ENCODE data around the gene MYO18B.

Gene MYO18B

DNA sequence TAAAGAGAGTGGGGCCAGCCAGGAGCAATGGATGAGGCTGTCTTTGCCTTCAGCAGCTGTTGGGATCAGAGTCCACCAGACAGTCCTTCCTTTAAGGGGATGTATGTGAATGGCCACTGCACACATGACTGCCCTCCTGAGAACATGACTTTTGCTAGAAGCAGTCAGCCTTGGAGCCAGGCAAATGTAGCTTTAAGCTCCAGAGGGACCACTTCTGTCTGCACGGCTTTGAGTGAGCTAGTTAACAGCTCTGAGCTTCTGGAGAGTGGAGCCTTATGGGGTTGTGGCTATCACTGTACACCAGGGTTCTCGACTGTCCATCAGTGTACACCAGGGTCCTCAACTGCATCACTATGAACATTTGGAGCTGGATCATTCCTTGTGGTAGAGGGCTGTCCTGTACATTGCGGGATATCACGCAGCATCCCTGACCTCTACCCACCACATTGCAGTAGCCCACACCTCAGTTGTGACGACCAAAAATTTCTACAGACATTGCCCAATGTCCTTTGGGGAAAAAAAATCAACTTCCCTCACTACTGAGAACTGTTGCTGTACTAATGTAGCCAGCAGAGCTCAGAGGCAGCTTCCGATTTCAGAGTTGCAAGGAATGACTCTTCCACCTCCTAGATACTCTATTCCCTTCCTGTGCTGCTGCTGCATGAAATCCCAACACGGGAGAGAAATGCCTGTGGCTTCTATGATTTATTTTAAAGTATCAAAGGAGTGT lies 169.4 kb downstream of the MYO18B start:
- no peak for DNase-seq

GRCh38 chr22:25919452-25919851 lies 177.5 kb downstream of the MYO18B start:
- DNase-seq = no peak

GRCh38 chr22:25922141-25922540 lies 180.2 kb downstream of the MYO18B start:
- no peak for DNase-seq

DNA sequence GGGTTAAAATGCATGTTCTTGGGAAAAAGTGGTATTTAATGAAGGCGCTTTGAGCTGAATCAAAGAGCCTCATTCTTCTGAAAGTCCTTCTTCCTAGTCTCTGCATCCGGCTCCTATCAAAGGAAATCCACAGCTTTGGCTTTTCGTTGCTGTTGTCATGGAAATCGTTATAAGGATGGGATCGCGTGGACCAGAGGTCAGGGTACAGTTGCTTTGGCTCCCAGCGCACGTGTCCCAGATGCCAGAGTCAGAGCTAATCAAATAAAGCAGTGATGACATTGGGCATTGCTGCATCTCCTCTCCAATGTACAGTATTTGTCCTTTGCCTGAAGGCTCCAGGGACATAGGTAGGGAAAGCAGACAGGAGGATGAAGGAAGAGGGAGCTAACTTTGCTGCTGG lies 181.9 kb downstream of the MYO18B start:
- DNase-seq = no peak

DNA sequence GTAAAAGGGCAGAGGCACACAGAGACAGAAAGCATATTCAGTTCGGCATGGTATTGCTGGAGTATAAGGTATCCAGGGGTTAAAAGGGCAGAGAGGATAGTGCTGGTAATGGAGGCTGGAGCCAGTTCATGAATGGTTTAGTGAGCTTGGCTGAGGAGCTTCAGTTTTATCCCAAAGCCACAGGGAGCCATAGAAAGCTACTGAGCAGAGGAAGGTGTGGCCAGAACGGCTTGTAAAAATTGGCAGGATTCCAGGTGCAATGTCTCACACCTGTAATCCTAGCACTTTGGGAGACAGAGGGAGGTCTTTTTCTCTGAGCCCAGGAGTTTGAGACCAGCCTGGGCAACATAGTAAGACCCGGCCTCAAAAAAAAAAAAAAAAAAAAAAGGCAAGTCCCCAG lies 186.1 kb downstream of the MYO18B start:
- no peak for DNase-seq

- no peak for DNase-seq
Observed at GRCh38 chr22:25929321-25929878, 187.4 kb downstream of the MYO18B start.

- DNase-seq = no peak
Observed at GRCh38 chr22:25930083-25930482, 188.1 kb downstream of the MYO18B start.

GRCh38 chr22:25930788-25931310 lies 188.9 kb downstream of the MYO18B start:
- no peak for DNase-seq

GRCh38 chr22:25933158-25933788 lies 191.3 kb downstream of the MYO18B start:
- no peak for DNase-seq

GRCh38 chr22:25935266-25936058 lies 193.5 kb downstream of the MYO18B start:
- DNase-seq = no peak

GRCh38 chr22:25938151-25938550 lies 196.2 kb downstream of the MYO18B start:
- no peak for DNase-seq

DNA sequence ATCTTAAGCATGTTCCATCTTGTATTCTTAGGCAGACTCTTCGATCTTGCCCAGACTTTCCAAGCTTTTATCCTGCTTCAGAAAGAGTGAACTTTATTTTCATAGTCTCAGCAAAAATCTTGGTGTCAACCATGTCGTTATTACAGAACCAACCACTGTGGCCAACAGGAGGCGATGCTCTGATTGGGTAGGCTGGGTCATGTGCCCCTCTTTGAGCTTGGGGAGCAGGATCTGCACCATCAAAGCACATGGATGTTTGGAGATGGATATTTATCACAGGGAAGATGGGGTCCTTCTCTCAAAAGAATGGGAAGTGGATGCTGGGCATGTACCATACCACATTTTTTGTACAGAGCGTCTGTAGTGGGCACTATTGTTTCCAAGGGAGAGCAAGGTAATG lies 197.4 kb downstream of the MYO18B start:
- no peak for DNase-seq

GRCh38 chr22:25940479-25940878 lies 198.5 kb downstream of the MYO18B start:
- DNase-seq = no peak

DNA sequence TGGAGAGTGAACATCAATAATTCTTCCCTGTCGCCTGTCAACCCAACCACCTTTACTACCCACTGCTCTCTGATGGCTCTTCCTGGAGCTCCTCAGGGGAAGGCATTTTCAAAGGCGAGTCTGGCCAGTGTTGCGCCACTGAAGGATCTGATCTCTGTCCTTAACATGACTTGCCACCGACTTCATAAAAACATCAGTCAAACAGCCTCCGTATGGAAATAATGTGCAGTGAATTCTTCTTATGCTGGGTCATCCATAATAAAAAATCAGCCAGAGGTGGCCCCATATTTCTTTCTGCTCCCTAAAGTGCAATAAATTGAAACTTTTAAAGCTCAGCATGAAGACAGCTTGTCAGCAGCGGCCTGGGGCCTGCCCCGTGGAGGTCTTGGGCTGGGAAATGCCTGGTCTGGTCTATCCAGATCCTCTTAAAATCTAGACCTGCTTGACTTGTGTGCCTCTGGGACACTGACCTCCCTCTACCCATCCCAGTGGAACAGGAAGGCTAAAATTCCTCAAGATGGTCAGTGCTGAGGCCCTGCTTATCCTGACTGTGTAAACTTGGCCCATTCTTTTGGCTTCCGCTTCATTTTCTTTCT lies 199.5 kb downstream of the MYO18B start:
- no peak for DNase-seq

DNA sequence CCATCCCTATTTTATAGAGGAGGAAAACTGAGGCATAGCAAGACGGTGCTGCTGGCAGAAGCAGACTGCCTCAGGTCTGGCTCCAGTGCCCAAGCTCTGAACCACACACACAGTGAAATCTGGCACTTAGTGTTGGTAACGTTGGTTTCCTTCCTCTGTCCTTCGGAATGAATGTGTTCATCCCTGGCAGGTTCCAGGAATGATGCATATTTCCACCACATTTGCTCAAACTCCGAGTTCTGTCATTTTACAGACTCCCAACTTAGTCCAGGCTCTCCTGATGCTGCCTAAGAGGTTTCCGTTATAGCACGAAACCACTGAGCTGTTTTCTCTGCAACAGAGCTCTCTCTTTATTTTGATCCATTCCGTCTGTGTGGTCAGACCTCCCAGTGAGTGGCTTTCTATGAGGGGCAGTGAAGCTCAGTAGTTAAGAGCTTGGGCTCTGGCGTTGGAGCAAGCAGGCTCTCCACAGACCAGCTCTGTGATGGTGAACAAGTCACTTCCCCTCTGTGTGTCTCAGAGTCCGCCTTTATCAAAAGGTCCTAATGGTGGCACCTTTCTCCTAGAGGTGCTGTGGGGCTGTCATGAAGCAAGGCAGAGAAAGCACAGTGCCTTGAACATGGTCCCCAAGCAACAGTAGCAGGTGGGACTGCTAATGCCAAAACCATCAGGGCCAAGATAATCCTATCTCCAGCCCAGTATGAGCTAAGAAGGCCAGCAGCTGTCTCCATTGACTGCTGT lies 200.3 kb downstream of the MYO18B start:
- DNase-seq = no peak

DNA sequence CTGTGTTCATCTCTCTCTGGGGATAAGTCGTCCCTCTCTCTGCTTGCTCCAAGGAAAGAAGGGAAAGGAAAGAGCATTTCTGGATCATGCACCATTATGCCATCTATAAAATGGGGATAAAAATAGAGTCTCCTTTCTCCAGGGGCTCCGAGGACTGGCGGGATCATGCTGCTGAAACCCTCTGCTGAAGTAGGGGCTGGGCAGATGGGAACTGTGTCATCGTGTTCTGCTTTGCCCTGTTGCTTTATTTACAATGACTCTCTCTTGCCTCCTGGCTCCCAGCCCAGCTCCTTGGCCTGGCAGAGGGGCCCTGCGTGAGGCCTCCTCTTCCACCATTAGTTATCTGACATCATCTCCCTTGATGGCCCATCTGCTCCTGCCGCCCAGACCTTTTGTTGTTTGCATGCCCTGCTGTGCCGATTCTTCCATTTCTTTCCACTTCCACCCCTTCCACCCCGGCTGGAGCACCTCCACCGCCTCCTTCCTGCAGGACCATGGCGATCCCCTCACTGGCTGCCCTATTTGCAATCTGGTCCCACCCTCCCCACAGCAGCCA lies 200.9 kb downstream of the MYO18B start:
- DNase-seq = peak; percentile 42

DNA sequence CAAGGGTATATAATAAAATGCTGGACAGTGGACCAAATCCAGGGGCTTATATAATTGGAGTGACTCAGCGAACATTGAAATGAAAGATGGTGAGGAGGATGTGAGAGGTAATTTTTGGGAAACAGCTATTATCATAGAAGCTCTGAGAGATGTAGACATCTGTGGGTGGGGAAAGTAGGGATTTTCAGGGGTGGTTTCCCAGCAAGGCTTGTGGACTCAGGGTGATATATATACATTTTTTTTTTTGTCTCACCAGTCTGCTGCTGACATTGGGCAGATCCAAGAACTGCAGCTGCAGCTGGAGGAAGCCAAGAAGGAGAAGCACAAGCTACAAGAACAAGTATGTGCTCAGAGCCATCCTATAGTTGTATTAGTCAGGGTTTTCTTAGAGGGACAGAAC lies 208.1 kb downstream of the MYO18B start:
- no peak for DNase-seq

DNA sequence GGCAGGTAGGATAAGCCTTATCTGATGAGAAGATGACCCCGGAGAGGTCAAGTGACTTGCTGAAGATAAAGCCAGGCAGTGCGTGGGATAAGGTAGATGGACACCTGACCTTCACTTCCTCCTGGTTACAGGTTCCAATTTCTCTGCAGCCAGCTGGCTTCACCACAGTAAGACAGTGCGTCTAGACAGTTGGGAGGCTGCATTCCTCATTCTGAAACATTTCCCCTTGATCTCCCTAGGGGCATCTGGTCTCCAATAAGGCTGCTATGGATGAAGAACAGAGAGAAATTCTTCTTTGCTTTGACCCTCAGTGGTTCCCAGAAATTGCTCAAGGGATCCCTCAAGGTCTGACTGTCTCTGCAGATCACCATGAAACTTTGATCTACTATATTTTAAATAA lies 211.3 kb downstream of the MYO18B start:
- no peak for DNase-seq

DNA sequence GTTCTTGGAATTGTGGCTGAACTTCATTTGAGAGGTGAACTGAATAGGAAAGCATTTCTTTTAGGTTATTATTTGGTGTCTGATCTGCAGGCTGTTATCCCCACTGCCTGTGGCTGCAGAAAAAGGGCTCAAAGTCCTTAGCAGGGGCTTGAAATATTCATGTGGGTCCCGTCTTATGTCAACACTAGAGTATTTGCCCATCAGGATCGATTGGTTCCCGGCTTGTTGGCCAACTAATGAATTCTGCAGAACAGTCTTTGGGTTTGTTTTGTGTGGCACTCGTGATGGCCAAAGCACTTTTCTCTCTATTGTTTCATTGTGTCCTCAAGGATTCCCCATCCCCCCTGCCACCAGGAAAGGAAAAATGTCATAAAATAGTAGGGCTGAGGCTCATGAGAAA lies 211.9 kb downstream of the MYO18B start:
- DNase-seq = no peak

GRCh38 chr22:25955323-25955722 lies 213.3 kb downstream of the MYO18B start:
- no peak for DNase-seq

DNA sequence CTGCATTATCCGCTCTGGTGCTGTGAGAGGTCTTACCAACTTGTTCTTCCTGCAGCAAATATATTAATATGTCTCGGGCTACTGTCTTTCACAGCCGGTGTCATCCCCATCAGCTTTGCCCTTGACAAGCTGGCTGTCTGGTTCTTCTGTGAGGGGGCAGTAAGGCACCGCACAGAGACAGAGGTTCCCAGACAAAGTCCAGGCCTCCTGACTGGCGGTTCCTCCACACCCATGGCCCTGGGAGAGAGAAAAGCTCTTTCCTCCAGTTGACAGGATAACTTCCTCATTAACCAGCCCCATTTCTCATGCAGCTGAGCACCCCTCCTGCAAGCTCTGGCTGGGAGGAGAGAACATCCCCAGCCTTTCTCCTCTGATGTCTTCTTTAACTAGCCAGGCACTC lies 214.8 kb downstream of the MYO18B start:
- DNase-seq = no peak

All from midbrain (tissue), 1 donor.